ENCODE measurements around the gene USP40.

USP40 gene

DNA sequence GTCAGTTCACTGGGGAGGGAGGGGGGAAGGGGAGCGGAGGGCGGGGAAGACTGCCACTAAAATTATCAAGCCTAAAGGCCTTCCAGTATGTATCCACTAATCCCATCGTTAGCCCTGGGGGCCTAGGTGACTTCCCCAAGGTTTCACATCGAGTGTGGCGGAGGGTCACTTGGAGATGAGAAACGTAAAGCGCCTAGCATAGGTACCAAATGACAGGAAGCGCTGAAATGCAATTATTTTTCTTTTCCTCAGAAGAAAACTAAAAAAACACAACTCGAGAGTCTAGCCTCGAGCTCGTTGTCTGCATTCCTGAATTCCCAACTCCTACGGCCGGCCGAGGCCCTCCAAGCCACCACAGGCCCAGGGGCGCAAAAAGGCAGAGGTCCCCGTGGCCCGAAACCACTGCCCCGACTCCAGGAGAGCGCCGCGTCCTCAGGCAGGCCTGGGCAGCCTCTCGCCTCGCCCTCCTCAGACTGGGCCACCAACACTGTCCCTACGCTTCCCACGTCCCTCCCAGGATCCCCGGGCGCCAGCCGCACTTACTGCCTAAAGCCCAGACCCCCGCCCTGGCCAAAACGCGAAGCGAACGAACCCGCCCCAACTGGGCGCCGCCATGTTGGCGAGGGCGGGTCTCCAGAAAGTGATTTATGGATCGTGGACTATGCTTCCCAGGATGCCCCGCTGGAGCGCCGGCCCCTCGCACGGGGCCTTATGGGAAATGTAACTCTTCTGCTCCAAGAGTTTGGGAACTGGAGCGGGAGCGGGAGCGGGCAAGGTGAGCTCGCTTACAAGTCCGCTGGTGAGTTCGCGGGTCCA, at the start of gene USP40:
USP40 (minus strand) TSS at position 642 of the 816 bp plus-strand sequence. CDS start 1,228 bp downstream, outside the sequence.
- peak within 1 kb of the TSS; percentile 95 for H3K27ac ChIP-seq (ENCODE audit: extremely low read depth, low read depth, low read length)
- CTCF ChIA-PET = interaction anchor here (0.8 kb wide), 1 partner anchor 14 kb away, joined by 3 read pairs; no protein-coding TSS in a partner anchor
- 0 out of 2 replicates have a peak, but pooled peaks cover 3% of the 10 kb centered on the region for H3K4me1 ChIP-seq (ENCODE audit: control insufficient read depth, insufficient read depth, low read length)
- peak within 1 kb of the TSS; percentile 90 for H3K4me3 ChIP-seq (ENCODE audit: low read depth, low read length)
- H3K36me3 ChIP-seq (ENCODE audit: control insufficient read depth in 2 of 2, insufficient read depth in 1 of 2, low read length in 2 of 2) = peaks cover 0 to 9% of the 10 kb centered on the region in 2 experiments; a peak in 2 of 3 replicates
- H3K9me3 ChIP-seq (ENCODE audit: control insufficient read depth, insufficient read depth, low read depth, low read length) = no peaks in the 10 kb centered on the region
- POLR2A ChIA-PET = interaction anchor here (0.5 to 1.6 kb wide), 12 partner anchors 9 to 1551 kb away, joined by 3 to 4 read pairs (median 3); partner anchors contain the start of gene HJURP
- TF ChIP-seq ZSCAN23 (tag by site-specific recombination; IDR thresholded peaks at IDR 0.05) = no peak
- TF ChIP-seq ZNF777 (tag by site-specific recombination; IDR thresholded peaks at IDR 0.05; ENCODE audit: borderline replicate concordance) = no peak
- TF ChIP-seq CTCF (tag by site-specific recombination; IDR thresholded peaks at IDR 0.05) = peak; percentile 30; the same call in 1 of the 2 replicates
- 0 out of 2 replicates have a peak, but pooled peaks have one; percentile 7 for TF ChIP-seq ZNF341 (tag by site-specific recombination; IDR thresholded peaks at IDR 0.05; ENCODE audit: low read depth)
- TF ChIP-seq, protein P1, sequence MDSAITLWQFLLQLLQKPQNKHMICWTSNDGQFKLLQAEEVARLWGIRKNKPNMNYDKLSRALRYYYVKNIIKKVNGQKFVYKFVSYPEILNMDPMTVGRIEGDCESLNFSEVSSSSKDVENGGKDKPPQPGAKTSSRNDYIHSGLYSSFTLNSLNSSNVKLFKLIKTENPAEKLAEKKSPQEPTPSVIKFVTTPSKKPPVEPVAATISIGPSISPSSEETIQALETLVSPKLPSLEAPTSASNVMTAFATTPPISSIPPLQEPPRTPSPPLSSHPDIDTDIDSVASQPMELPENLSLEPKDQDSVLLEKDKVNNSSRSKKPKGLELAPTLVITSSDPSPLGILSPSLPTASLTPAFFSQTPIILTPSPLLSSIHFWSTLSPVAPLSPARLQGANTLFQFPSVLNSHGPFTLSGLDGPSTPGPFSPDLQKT (IDR thresholded peaks at IDR 0.05; ENCODE audit: borderline replicate concordance, low read depth, low read length) = no peak
- no peak for TF ChIP-seq ZSCAN18 (tag by site-specific recombination; IDR thresholded peaks at IDR 0.05)
- no peak for TF ChIP-seq SCRT1 (tag by site-specific recombination; IDR thresholded peaks at IDR 0.05; ENCODE audit: borderline replicate concordance)
- no peak for TF ChIP-seq ZNF10 (tag by site-specific recombination; IDR thresholded peaks at IDR 0.05)
- TF ChIP-seq ZNF391 (tag by site-specific recombination; IDR thresholded peaks at IDR 0.05; ENCODE audit: borderline replicate concordance, low read depth) = no peak
- TF ChIP-seq ZNF133 (tag by site-specific recombination; IDR thresholded peaks at IDR 0.05) = no peak
- peak; percentile 31; the same call in 1 of the 2 replicates for TF ChIP-seq GLIS1 (tag by site-specific recombination; IDR thresholded peaks at IDR 0.05)
- TF ChIP-seq GLI2 (tag by site-specific recombination; IDR thresholded peaks at IDR 0.05; ENCODE audit: borderline replicate concordance, low read depth) = no peak
- TF ChIP-seq ZNF362 (tag by site-specific recombination; IDR thresholded peaks at IDR 0.05) = no peak
- peak; percentile 68; the same call in 1 of the 2 replicates for TF ChIP-seq ZBTB17 (tag by site-specific recombination; IDR thresholded peaks at IDR 0.05)
- TF ChIP-seq WT1 (tag by site-specific recombination; IDR thresholded peaks at IDR 0.05) = peak; percentile 30; the same call in 1 of the 2 replicates
- TF ChIP-seq, protein P2, sequence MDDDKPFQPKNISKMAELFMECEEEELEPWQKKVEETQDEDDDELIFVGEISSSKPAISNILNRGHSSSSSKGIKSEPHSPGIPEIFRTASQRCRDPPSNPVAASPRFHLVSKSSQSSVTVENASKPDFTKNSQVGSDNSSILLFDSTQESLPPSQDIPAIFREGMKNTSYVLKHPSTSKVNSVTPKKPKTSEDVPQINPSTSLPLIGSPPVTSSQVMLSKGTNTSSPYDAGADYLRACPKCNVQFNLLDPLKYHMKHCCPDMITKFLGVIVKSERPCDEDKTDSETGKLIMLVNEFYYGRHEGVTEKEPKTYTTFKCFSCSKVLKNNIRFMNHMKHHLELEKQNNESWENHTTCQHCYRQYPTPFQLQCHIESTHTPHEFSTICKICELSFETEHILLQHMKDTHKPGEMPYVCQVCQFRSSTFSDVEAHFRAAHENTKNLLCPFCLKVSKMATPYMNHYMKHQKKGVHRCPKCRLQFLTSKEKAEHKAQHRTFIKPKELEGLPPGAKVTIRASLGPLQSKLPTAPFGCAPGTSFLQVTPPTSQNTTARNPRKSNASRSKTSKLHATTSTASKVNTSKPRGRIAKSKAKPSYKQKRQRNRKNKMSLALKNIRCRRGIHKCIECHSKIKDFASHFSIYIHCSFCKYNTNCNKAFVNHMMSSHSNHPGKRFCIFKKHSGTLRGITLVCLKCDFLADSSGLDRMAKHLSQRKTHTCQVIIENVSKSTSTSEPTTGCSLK (tag by site-specific recombination; IDR thresholded peaks at IDR 0.05) = no peak
- TF ChIP-seq, protein P3, sequence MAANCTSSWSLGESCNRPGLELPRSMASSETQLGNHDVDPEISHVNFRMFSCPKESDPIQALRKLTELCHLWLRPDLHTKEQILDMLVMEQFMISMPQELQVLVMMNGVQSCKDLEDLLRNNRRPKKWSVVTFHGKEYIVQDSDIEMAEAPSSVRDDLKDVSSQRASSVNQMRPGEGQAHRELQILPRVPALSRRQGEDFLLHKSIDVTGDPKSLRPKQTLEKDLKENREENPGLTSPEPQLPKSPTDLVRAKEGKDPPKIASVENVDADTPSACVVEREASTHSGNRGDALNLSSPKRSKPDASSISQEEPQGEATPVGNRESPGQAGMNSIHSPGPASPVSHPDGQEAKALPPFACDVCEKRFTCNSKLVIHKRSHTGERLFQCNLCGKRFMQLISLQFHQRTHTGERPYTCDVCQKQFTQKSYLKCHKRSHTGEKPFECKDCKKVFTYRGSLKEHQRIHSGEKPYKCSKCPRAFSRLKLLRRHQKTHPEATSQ (tag by site-specific recombination; IDR thresholded peaks at IDR 0.05) = no peak
- TF ChIP-seq ZNF610 (tag by site-specific recombination; IDR thresholded peaks at IDR 0.05; ENCODE audit: borderline replicate concordance) = peak; percentile 41; the same call in 1 of the 2 replicates
- TF ChIP-seq ZNF585B (tag by site-specific recombination; IDR thresholded peaks at IDR 0.05) = no peak
- TF ChIP-seq ZBTB8A (tag by site-specific recombination; IDR thresholded peaks at IDR 0.05) = peak; percentile 63
- TF ChIP-seq ZNF768 (tag by site-specific recombination; IDR thresholded peaks at IDR 0.05) = no peak
- no peak for TF ChIP-seq ZNF155 (tag by site-specific recombination; IDR thresholded peaks at IDR 0.05)
- no peak for TF ChIP-seq ZNF596 (tag by site-specific recombination; IDR thresholded peaks at IDR 0.05)
- TF ChIP-seq ZNF239 (tag by site-specific recombination; IDR thresholded peaks at IDR 0.05) = no peak
- no peak for TF ChIP-seq ZNF529 (tag by site-specific recombination; IDR thresholded peaks at IDR 0.05; ENCODE audit: insufficient replicate concordance)

All from HEK293 (cell line).